Measurements from ENCODE around the gene TOM1L2.

Gene TOM1L2

GRCh38 chr17:17868641-17869522, 103.3 kb downstream of the TOM1L2 start:
- no peak for DNase-seq

- DNase-seq = no peak
These were observed 105.3 kb downstream of the TOM1L2 start for GRCh38 chr17:17866897-17867296.

- DNase-seq = no peak
These were observed 105.8 kb downstream of the TOM1L2 start for GRCh38 chr17:17866425-17866824.

- no peak for DNase-seq
These were observed 107.2 kb downstream of the TOM1L2 start for GRCh38 chr17:17865035-17865434.

GRCh38 chr17:17860766-17861107, 111.5 kb downstream of the TOM1L2 start:
- no peak for DNase-seq

- peak in 1 of 2 experiments; percentile 24 for DNase-seq
These were observed 112.1 kb downstream of the TOM1L2 start for GRCh38 chr17:17859909-17860765.

- DNase-seq = no peak
These were observed 114.7 kb downstream of the TOM1L2 start for GRCh38 chr17:17857496-17857895.

- DNase-seq = no peak
These were observed 115.8 kb downstream of the TOM1L2 start for GRCh38 chr17:17856386-17856785.

GRCh38 chr17:17855976-17856375, 116.2 kb downstream of the TOM1L2 start:
- no peak for DNase-seq

- no peak for DNase-seq
These were observed 118.3 kb downstream of the TOM1L2 start for GRCh38 chr17:17853811-17854447.

- DNase-seq = no peak
These were observed 119.3 kb downstream of the TOM1L2 start for GRCh38 chr17:17852930-17853329.

- DNase-seq = no peak
These were observed 120.8 kb downstream of the TOM1L2 start for GRCh38 chr17:17851103-17852002.

GRCh38 chr17:17849845-17850373, 122.3 kb downstream of the TOM1L2 start:
- DNase-seq = no peak

- no peak for DNase-seq
These were observed 122.9 kb downstream of the TOM1L2 start for GRCh38 chr17:17849147-17849820.

GRCh38 chr17:17848311-17849082, 123.7 kb downstream of the TOM1L2 start:
- no peak for DNase-seq

GRCh38 chr17:17847726-17848125, 124.5 kb downstream of the TOM1L2 start:
- no peak for DNase-seq

- no peak for DNase-seq
These were observed 125.0 kb downstream of the TOM1L2 start for GRCh38 chr17:17847118-17847689.

GRCh38 chr17:17846645-17847044, 125.6 kb downstream of the TOM1L2 start:
- DNase-seq = no peak

GRCh38 chr17:17846003-17846402, 126.2 kb downstream of the TOM1L2 start:
- DNase-seq = no peak

GRCh38 chr17:17845046-17845775, 127.0 kb downstream of the TOM1L2 start:
- no peak for DNase-seq
